GM19468 (cell line): ENCODE results near the gene PRKN.
"Not testable (repeated sequence)": the region's sequence is repeated elsewhere in the genome, so short reads cannot be mapped to it uniquely, and the experiment has no call there.

ENCODE experiments used
- ATAC-seq: cut with Tn5 transposase; IDR thresholded peaks from one replicate; pipeline ENCODE4 v1.9.1; 2021; ENCODE audit warnings: mild to moderate bottlenecking, moderate library complexity, moderate number of reproducible peaks; ENCODE audit not compliant: unreplicated experiment; ENCODE audit errors: extremely low read depth

PRKN gene

DNA sequence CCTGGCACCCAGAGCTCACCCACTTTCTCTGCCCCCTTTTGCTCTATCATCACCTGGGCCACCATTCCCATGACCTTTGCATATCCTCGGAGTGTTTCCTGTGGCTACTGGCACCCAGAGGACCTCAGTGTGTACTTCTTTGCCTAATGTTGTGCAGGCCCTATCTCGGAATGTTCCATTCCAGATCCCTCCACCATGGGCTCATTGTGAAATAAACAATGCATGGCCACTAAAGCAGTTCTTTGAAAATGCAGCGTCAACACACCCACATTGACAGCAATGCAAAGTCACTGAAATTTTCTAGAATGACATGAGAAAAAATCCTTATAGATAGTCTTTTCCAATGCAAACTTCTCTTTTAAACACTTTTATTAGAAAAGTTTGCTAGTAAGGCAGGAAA is 1380.8 kb downstream of the PRKN start:
- ATAC-seq = no peak

DNA sequence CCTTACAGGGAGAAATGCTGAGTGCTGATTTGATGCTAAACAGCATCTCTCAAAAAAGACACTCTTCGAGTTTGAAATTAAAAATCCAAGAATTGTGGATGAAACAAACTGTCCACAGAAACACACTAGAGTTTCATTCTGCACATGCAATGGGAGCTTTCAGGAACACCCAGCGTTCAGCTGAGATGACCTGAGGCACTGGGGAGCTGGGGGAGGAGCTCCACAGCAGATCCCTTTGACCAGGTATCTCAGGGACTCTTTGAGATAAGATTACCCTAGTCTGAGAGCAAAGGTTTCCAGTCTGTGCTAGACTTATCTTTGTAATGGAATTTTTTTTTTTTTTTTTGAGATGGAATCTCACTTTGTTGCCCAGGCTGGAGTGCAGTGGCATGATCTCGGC is 1382.9 kb downstream of the PRKN start:
- no peak for ATAC-seq

DNA sequence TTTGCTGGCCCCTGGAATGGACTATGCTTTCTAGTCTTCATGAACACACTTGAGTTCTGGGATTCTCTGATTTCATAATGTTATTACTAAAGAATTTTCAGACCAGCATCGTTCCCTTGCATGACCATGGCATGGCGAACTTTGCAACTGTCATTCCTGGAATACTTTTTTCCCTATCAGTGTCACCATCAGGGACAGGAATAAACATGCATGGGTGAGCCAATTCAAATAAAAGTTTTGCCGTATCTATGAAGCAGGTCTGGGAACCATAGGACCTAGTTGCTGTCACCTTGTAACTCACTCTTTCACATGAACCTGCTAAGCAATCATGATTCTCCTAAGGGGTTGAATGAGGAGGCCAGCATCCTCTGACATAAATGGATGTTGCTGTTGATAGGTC is 1385.5 kb downstream of the PRKN start:
- no peak for ATAC-seq

DNA sequence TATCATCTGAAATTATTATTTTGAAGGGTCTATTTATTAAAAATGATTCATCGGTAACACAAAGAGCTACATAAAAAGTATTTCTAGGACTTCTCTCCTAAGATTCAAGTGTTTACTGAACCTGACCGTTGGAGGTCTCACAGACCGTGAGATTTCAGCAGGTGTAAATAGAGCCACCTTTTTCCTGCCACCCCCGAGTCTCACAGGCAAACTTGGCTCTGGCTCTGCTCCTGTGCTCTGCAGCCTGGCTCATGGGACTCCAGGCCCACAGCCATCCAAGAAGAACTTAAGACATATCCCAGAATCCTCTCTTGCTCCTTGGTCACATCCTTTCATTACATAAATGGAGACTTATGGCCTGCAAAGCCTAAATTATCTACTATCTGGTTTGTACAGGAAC is 1385.9 kb downstream of the PRKN start:
- no peak for ATAC-seq

DNA sequence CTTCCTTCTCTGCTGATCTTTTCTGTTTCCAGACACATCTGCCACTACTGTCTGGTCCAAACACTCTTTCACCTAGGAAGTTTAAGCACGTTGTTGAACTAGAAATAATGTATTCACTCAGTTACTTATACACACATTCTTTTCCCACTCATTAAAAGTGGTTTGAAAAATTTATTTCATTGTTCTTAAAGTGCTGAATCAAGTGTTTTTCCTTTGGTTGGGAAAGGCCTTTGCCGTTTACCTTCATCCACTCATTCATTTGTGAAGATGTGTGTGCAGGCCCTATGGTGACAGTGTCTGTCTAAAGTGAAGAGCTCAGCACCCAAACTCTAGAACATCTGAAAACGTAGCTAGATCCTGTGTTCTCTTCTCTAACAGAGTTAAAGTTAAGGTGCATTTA is 1389.6 kb downstream of the PRKN start:
- no peak for ATAC-seq

GRCh38 chr6:161336479-161336878 is 1391.1 kb downstream of the PRKN start:
- ATAC-seq = no peak

DNA sequence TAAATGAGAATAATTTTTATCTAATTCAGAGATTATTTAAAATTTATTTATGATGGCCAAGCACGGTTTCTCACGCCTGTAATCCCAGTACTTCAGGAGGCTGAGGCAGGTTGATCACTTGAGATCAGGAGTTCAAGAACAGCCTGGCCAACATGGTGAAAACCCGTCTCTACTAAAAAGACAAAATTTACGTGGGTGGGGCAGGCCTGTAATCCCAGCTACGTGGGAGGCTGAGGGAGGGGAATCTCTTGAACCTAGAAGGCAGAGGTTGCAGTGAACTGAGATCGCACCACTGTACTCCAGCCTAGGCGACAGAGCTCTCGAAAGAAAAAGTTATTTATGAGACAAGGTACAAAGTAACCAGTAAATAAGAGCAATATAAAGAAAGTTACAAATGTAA is 1394.2 kb downstream of the PRKN start:
- ATAC-seq = no peak

DNA sequence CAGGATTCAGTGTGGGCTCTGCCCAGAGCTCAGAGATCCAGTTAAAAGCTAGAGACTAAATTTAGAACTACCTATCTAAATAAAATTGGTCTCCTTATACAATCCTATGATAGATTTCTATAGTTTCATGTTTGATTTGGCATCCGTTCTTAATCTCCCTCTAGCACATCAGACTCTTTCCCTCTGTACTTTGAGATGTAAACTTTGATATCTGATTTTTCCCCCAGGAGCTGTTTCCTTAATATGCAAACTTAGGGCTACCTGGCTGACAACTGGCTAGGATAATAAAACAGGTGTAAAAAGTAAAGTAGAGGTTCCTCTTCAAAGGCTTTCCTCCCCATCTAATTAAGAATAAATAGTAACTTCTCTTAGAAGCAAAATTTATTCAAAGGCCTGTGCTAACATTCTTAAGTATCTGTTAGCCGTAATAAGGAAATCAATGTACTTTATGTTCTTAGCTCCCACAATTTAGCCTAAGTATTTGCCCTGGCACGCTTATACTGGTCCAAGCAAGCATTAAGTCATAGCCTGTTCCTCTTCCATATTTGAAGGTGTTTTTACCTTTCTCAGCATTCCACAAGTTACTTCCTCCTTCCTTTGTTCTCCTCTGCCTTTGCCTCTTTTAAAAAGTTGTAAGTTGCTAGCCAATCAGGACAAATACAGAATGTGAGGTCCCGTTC is 1396.0 kb downstream of the PRKN start:
- not testable (repeated sequence) for ATAC-seq

DNA sequence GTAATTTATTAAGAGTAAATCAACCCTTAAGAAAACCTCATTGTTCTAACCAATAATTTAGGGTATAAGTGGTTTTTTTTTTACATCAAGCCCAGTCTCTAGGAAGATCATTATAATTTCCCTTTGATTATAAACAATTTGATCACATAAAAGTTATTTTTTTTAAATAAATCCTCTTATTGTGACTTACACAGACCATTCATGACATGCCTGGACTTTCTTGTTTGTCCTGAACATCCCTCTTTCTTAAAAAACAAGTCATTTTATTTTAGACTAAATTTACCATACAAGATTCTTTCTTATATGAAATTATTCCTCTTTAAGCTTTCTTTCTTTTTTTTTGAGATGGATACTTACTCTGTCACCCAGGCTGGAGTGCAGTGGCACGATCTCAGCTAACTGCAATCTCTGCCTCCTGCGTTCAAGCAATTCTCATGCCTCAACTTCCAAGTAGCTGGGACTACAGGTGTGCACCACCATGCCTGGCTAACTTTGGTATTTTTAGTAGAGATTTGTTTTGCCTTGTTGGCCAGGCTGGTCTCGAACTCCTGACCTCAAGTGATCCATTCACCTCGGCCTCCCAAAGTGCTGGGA is 1400.1 kb downstream of the PRKN start:
- ATAC-seq = no peak

DNA sequence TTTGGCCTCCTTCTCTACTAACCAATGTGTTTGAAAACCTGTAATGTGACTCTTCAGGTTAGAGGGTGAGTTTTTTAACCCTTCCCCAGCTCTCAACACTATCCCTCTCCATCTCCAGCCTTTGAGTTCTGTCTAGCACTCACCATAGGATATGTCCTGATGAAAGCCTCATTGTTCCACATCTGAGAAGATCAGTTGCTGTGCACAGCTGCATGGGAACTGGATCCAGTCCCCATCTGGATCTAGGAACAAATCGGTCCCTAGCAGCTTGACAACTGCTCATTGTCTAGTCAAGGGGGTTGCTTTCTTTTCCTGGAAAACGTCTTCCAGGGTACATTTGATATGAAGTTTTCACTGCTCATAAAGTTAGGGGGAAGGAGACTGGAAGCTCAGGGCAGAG is 1408.3 kb downstream of the PRKN start:
- no peak for ATAC-seq

DNA sequence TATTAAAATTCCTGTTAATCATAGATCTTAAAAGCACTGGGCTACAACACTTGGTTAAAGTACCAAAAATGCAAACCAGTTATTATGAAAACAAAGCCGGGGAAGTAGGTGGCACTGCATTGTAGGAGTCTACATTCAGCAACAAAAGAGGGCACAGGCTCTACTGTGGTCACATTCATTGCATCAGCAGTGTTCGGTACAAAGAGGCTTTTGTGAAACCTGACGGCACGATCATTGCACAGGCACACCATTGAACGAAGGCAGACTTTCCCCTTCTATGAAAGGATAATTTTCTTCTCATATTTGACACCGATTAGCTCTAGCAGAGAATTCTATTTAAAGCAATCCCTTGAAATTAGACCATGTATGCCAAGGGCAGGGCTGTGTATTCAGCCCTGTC is 1409.1 kb downstream of the PRKN start:
- ATAC-seq = no peak

GRCh38 chr6:161316531-161316930 is 1411.0 kb downstream of the PRKN start:
- no peak for ATAC-seq

DNA sequence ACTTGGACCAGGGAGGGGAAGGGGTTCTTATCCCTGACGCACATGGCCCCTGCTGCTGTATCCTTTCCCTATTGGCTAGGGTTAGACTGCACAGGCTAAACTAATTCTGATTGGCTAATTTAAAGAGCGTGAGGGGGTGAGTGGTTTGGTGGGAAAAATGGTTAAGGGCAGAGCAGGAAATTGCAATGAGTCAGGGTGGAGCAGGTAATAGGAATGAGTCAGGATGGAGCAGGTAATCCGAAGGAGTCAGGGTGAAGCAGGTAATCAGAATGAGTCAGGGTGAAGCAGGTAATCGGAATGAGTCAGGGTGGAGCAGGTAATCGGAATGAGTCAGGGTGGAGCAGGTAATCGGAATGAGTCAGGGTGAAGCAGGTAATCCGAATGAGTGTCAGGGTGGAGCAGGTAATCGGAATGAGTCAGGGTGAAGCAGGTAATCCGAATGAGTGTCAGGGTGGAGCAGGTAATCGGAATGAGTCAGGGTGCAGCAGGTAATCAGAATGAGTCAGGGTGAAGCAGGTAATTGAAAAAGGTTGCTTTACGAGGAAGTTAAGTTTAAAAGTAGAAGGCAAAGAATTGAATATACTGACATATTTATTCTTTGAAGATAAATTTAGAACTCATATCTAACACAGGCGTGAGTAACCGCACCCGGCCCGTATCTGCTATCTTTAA is 1412.2 kb downstream of the PRKN start:
- not testable (repeated sequence) for ATAC-seq

DNA sequence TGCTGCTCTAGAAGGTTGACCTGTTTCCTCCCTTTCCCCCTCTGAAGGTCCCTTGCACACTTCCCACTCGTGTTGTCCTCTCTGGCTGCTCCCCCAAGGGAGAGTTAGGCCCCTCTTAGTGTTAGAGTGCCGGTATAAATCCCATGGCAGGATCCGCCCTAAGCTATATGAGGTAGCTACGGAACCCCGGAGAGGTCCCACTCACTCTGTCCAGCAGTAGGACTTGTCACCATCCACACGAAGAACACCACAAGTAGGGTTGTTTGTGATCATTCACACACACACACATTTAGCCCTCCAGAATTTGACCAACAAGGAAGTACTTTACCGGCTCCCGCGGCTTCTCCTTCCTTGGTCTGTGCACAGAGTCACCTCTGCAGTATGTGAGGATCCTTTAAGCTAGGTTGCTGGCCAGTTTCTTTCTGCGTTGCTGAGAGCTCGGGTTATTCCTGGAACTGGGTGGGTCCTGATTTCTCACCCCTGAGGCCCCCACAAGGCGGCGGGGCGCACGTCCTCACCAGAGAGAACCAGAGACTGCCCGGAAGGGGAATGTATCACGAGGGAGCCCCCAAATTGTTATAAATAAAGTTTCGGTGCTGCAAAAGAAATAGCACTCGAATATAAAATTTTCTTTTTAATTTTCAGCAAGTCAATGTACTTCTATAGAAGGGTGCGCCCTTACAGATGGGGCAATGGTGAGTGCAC is 1412.9 kb downstream of the PRKN start:
- not testable (repeated sequence) for ATAC-seq

DNA sequence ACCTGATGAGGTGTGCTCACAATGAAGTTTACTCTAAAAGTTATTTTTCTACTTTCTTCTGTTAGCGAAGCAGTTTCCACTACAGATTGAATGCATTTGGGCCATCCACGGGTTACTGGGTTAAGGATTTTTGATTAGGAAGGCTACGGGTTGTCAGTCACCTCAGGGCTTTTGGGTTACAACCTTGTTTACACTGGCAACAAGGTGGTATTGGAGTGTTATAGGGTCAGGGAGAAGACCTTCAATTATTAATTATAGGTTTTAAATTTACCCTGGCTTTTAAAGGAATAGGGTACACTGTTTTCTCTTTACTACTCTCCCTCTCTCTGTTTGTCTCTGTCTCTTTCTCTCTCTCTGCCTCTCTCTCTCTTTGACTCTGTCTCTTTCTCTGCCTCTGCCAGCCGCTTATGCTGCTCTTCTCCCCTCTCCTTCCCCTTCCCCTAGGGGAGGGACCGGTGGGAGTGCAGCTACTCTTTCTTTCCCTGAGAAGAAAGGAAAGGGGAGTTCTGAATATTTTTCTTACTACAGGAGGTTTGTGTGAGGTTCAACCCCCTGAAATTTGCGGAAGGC is 1413.5 kb downstream of the PRKN start:
- ATAC-seq = no peak

DNA sequence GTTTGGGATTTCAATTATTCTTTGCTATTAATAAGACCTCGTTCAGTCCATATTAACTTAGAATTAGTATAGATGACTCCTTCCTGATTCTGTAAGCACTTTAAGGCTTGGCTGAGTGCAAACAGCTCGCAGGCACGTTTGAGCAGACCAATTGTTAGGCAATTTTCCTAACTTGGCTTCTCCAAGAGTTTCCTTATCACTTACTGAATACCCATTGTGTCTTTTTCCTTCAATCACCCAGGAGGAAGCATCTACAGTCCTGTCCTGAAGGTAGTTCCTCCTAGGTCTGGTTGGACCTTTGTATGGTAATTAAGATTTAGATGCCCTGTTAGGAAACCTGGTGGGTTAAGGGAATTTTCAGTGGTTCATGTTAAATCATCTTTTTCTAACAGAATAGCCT is 1414.1 kb downstream of the PRKN start:
- not testable (repeated sequence) for ATAC-seq

GRCh38 chr6:161309774-161310173 is 1417.8 kb downstream of the PRKN start:
- not testable (repeated sequence) for ATAC-seq

- ATAC-seq = no peak
Observed at GRCh38 chr6:161308075-161308655, 1419.4 kb downstream of the PRKN start.

- no peak for ATAC-seq
Observed at GRCh38 chr6:161305860-161306259, 1421.7 kb downstream of the PRKN start.

- no peak for ATAC-seq
Observed at GRCh38 chr6:161303628-161304340, 1423.8 kb downstream of the PRKN start.
